Endodermal cell (in vitro differentiated cells): ENCODE results near the gene ZNF76. TPM values are rescaled to one million over a fixed set of nuclear protein-coding genes. Genes with fewer than 3 reads are reported as not detected.
A peak's percentile ranks its signal among the peaks of the same experiment; 100 is the strongest.

Experiments
- DNase-seq: peaks from one replicate; pipeline ENCODE4 v3.0.0-alpha.2; 2017
- H3K27ac ChIP-seq: 2 replicates; pipeline ENCODE4 v1.5.1; 2013; ENCODE audit warnings: mild to moderate bottlenecking, low read depth, low read length, moderate library complexity
- H3K27me3 ChIP-seq: 2 replicates; pipeline ENCODE4 v1.6.1; 2013; ENCODE audit warnings: mild to moderate bottlenecking, low read length, moderate library complexity; ENCODE audit not compliant: insufficient read depth, control insufficient read depth, poor library complexity, severe bottlenecking
- H3K36me3 ChIP-seq: 2 replicates; pipeline ENCODE4 v1.7.0; 2013; ENCODE audit warnings: mild to moderate bottlenecking, low read length, moderate library complexity; ENCODE audit not compliant: control insufficient read depth, insufficient read depth
- H3K4me1 ChIP-seq: one replicate; pipeline ENCODE4 v1.7.0; 2013; ENCODE audit warnings: low read length; ENCODE audit not compliant: control insufficient read depth, insufficient read depth
- H3K4me3 ChIP-seq: 2 replicates; pipeline ENCODE4 v1.5.1; 2013; ENCODE audit warnings: mild to moderate bottlenecking, low read length, moderate library complexity
- H3K9ac ChIP-seq: 2 replicates; pipeline ENCODE4 v1.6.1; 2013; ENCODE audit warnings: mild to moderate bottlenecking, low read length, moderate library complexity; ENCODE audit not compliant: poor library complexity, severe bottlenecking; ENCODE audit errors: extremely low read depth
- H3K9me3 ChIP-seq: 2 replicates; pipeline ENCODE4 v1.6.1; 2013; ENCODE audit warnings: mild to moderate bottlenecking, low read length, moderate library complexity; ENCODE audit not compliant: control insufficient read depth
- H3K27ac Mint-ChIP-seq: 2 replicates; pipeline ENCODE4 v1.8.0; 2020; ENCODE audit warnings: mixed read lengths
- H3K27me3 Mint-ChIP-seq: 2 replicates; pipeline ENCODE4 v1.8.0; 2021; ENCODE audit warnings: mild to moderate bottlenecking, mixed read lengths; ENCODE audit not compliant: insufficient read depth
- H3K36me3 Mint-ChIP-seq: 2 replicates; pipeline ENCODE4 v1.8.0; 2020; ENCODE audit warnings: low read depth, mixed read lengths
- H3K4me1 Mint-ChIP-seq: 2 replicates; pipeline ENCODE4 v1.8.0; 2020; ENCODE audit warnings: mixed read lengths
- H3K4me3 Mint-ChIP-seq: 2 replicates; pipeline ENCODE4 v1.8.0; 2020; ENCODE audit warnings: mild to moderate bottlenecking, moderate library complexity, mixed read lengths
- H3K9me3 Mint-ChIP-seq: 2 replicates; pipeline ENCODE4 v1.8.0; 2020; ENCODE audit warnings: mild to moderate bottlenecking, mixed read lengths
- CTCF ChIP-seq: fragments of 200-600 bp; sonication (generic); conservative IDR thresholded peaks from 2 replicates; pipeline ENCODE4 v1.5.0; 2021; ENCODE audit warnings: antibody characterized with exemption, mild to moderate bottlenecking
- WGBS, 2 experiments: methylation state at CpG; one replicate each; pipeline versions ENCODE4 v1.1.5 to v1.1.7; 2013; ENCODE audit warnings: missing lambda C conversion rate in 2 of 2, mixed read lengths in 1 of 2; ENCODE audit not compliant: insufficient coverage in 1 of 2, insufficient read length in 1 of 2; 5-methylcytosine and 5-hydroxymethylcytosine counted together
- total RNA-seq, 2 donors: library from RNA; stranded (reverse); fragmentation: NEBNext Ultra II Directional in 1 of 2; extraction: Animal tissue kit (Norgen Biotek cat#: 25700) in 1 of 2; gene quantifications; 2 replicates in 1 of 2; 3 replicates in 1 of 2; pipeline ENCODE4 v1.2.1, GENCODE V29; 2021

Gene ZNF76
- total RNA-seq, 2 donors from 2014 or later, result 39.0 to 42.9 TPM

GRCh38 chr6:35295521-35296315 is 36.2 kb downstream of the ZNF76 start:
- no peak overlapping the region for H3K27ac Mint-ChIP-seq
- no peaks in the 10 kb centered on the region for H3K9me3 Mint-ChIP-seq
- DNase-seq, result no peak
- Histone ChIP-seq H3K9me3 (no peaks in the 10 kb centered on the region), H3K9ac (no peak overlapping the region), H3K4me1 (no peaks in the 10 kb centered on the region), H3K27me3 (no peaks in the 10 kb centered on the region), H3K27ac (no peak overlapping the region), H3K36me3 (peaks cover 14% of the 10 kb centered on the region), H3K4me3 (no peak overlapping the region)
- 64% methylated on average over 3 of the region's 3 CpGs; no CpG with 5 or more reads in 1 of the 2 experiments for WGBS, 2 experiments
- H3K4me1 Mint-ChIP-seq, result peaks cover 6% of the 10 kb centered on the region
- no peak overlapping the region for H3K4me3 Mint-ChIP-seq
- no peak for TF ChIP-seq CTCF
- peaks cover 37% of the 10 kb centered on the region for H3K36me3 Mint-ChIP-seq
- H3K27me3 Mint-ChIP-seq, result no peaks in the 10 kb centered on the region

GRCh38 chr6:35296931-35297600 is 37.5 kb downstream of the ZNF76 start:
- Histone ChIP-seq H3K4me3 (no peak overlapping the region), H3K27ac (no peak overlapping the region), H3K36me3 (peaks cover 12% of the 10 kb centered on the region), H3K4me1 (no peaks in the 10 kb centered on the region), H3K9ac (no peak overlapping the region), H3K27me3 (no peaks in the 10 kb centered on the region), H3K9me3 (no peaks in the 10 kb centered on the region)
- Mint-ChIP-seq H3K36me3 (peaks cover 27% of the 10 kb centered on the region), H3K27ac (no peak overlapping the region), H3K9me3 (no peaks in the 10 kb centered on the region), H3K27me3 (no peaks in the 10 kb centered on the region), H3K4me1 (peaks cover 6% of the 10 kb centered on the region), H3K4me3 (no peak overlapping the region)
- TF ChIP-seq CTCF, result no peak
- 86 to 94% methylated on average over 4 to 6 of the region's 6 CpGs for WGBS, 2 experiments
- no peak for DNase-seq

GRCh38 chr6:35297601-35298481 is 38.3 kb downstream of the ZNF76 start, which contains the start of gene DEF6:
Gene DEF6 (plus strand): TSS chr6:35297818. CDS start chr6:35297857, 39 bp downstream.
- peak; percentile 93 for TF ChIP-seq CTCF
- H3K36me3 ChIP-seq, result peaks cover 12% of the 10 kb centered on the region
- H3K4me3 Mint-ChIP-seq, result peak within 1 kb of the TSS; percentile 39
- no peak within 1 kb of the TSS for H3K27ac Mint-ChIP-seq
- peaks cover 10% of the 10 kb centered on the region for H3K4me1 Mint-ChIP-seq
- no peaks in the 10 kb centered on the region for H3K9me3 Mint-ChIP-seq
- H3K9ac ChIP-seq, result no peak within 1 kb of the TSS
- WGBS, 2 experiments, result 38 to 52% methylated on average over 23 to 34 of the region's 35 CpGs
- DNase-seq, result peak; percentile 96
- H3K4me3 ChIP-seq, result peak within 1 kb of the TSS; percentile 63
- peaks cover 24% of the 10 kb centered on the region for H3K36me3 Mint-ChIP-seq
- H3K27me3 Mint-ChIP-seq, result no peaks in the 10 kb centered on the region
- H3K27me3 ChIP-seq, result no peaks in the 10 kb centered on the region
- no peaks in the 10 kb centered on the region for H3K9me3 ChIP-seq
- H3K4me1 ChIP-seq, result no peaks in the 10 kb centered on the region
- H3K27ac ChIP-seq, result no peak within 1 kb of the TSS
